ENCODE measurements around the gene BIN1.

GRCh38 chr2:127106457-127106990 is 430 bp downstream of the BIN1 start:
- TF ChIP-seq CTCF (conservative IDR thresholded peaks at IDR 0.05; ENCODE audit: low read depth, low read length) (no peak), EZH2 (IDR thresholded peaks at IDR 0.05; ENCODE audit: borderline replicate concordance, low read depth, low read length, poor library complexity, severe bottlenecking) (no peak)

Data from A673 (cell line).